ENCODE data around the gene USP20.

GRCh38 chr9:129849901-129850300 lies 14.6 kb downstream of the USP20 start:
- no peak for TF ChIP-seq POLR2A (IDR thresholded peaks at IDR 0.05; ENCODE audit: low read depth, low read length)
- no peak for TF ChIP-seq POLR2AphosphoS5 (IDR thresholded peaks at IDR 0.05; ENCODE audit: low read depth, low read length)
- no peak for TF ChIP-seq TAF1 (IDR thresholded peaks at IDR 0.05; ENCODE audit: borderline replicate concordance, low read depth, low read length)

Data from GM12892 (cell line).